ENCODE data around the gene APOBR. TPM values are rescaled to one million over a fixed set of nuclear protein-coding genes. Genes with fewer than 3 reads are reported as not detected.

APOBR gene
- total and polyA plus RNA-seq, 9 of the 15 experiments (the other 6 are each of a cell fraction or from before 2014, with no cell fraction given) = 0.08 to 6.1 (median 2.8) TPM; not detected in 1

DNA sequence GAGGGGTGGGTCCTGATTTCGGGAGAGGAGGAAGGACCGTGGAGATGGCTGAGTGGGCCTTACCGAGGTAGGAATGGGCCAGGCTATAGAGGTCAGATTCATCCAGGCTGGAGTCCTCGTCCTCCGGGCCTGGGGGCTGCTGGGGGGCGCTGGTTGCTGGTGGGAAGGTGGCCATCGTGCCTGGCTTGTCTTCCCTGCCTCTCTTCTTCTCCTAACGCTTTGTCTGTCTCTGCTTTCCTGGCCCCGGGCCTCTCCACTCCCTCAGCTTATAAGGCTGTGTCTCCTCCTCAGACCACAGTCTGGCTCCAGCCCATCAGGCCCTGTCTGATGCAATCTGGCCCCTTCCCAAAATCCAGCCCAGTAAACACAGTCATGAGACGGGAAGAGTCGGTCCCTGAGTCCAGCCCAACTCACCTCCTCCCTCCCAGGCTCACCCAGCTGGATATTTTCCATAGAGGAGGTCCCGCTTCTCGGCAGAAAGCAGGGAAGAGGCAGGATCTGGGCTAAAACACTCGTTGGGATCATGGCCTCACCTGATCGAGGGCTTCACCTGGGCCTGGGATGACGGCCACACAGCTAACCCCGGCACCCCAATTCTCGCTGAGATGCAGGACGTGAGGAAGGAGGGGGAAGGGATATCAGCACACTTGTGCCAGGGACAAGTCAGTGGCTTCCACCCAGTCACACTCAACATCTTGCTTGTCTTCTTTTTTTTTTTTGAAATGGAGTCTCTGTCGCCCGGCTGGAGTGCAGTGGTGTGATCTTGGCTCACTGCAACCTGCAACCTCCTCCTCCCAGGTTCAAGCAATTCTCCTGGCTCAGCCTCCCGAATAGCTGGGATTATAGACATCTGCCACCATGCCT, 44.5 kb downstream of the APOBR start, which contains the start of gene NUPR1 (continued):
- TF ChIP-seq, protein P1, sequence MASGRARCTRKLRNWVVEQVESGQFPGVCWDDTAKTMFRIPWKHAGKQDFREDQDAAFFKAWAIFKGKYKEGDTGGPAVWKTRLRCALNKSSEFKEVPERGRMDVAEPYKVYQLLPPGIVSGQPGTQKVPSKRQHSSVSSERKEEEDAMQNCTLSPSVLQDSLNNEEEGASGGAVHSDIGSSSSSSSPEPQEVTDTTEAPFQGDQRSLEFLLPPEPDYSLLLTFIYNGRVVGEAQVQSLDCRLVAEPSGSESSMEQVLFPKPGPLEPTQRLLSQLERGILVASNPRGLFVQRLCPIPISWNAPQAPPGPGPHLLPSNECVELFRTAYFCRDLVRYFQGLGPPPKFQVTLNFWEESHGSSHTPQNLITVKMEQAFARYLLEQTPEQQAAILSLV (tag; IDR thresholded peaks at IDR 0.05) = 0 out of 2 replicates have a peak, but pooled peaks have one; percentile 41
- TF ChIP-seq, protein P2, sequence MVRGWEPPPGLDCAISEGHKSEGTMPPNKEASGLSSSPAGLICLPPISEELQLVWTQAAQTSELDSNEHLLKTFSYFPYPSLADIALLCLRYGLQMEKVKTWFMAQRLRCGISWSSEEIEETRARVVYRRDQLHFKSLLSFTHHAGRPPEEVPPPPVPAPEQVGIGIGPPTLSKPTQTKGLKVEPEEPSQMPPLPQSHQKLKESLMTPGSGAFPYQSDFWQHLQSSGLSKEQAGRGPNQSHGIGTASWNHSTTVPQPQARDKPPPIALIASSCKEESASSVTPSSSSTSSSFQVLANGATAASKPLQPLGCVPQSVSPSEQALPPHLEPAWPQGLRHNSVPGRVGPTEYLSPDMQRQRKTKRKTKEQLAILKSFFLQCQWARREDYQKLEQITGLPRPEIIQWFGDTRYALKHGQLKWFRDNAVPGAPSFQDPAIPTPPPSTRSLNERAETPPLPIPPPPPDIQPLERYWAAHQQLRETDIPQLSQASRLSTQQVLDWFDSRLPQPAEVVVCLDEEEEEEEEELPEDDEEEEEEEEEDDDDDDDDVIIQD (CRISPR knock-in tag; IDR thresholded peaks at IDR 0.05) = no peak
- TF ChIP-seq ZNF212 (CRISPR knock-in tag; IDR thresholded peaks at IDR 0.05) (no peak), ZBED1 (IDR thresholded peaks at IDR 0.05) (no peak), ZNF324 (CRISPR knock-in tag; IDR thresholded peaks at IDR 0.05) (no peak), SAFB (IDR thresholded peaks at IDR 0.05; ENCODE audit: borderline replicate concordance, low read depth, low read length) (no peak), RBM15 (IDR thresholded peaks at IDR 0.05; ENCODE audit: insufficient read depth, low read length) (no peak), NFIC (IDR thresholded peaks at IDR 0.05) (no peak), CBX1 (IDR thresholded peaks at IDR 0.05; ENCODE audit: low read depth) (no peak), TAF1 (IDR thresholded peaks at IDR 0.05; ENCODE audit: control insufficient read depth, extremely low read depth, insufficient read depth, low read length, severe bottlenecking) (no peak), BACH1 (tag; IDR thresholded peaks at IDR 0.05) (peak; percentile 25; the same call in 1 of the 2 replicates), PTBP1 (IDR thresholded peaks at IDR 0.05; ENCODE audit: low read depth, low read length) (no peak), L3MBTL2 (IDR thresholded peaks at IDR 0.05) (peak; percentile 69), NFIX (CRISPR knock-in tag; IDR thresholded peaks at IDR 0.05; ENCODE audit: low read depth) (no peak), MCM3 (IDR thresholded peaks at IDR 0.05) (no peak), SMAD2 (IDR thresholded peaks at IDR 0.05; ENCODE audit: low read depth, low read length) (no peak)
- TF ChIP-seq, protein P3, sequence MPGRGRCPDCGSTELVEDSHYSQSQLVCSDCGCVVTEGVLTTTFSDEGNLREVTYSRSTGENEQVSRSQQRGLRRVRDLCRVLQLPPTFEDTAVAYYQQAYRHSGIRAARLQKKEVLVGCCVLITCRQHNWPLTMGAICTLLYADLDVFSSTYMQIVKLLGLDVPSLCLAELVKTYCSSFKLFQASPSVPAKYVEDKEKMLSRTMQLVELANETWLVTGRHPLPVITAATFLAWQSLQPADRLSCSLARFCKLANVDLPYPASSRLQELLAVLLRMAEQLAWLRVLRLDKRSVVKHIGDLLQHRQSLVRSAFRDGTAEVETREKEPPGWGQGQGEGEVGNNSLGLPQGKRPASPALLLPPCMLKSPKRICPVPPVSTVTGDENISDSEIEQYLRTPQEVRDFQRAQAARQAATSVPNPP (IDR thresholded peaks at IDR 0.05; ENCODE audit: borderline replicate concordance, insufficient read depth, insufficient read length) = no peak
- TF ChIP-seq, protein P4, sequence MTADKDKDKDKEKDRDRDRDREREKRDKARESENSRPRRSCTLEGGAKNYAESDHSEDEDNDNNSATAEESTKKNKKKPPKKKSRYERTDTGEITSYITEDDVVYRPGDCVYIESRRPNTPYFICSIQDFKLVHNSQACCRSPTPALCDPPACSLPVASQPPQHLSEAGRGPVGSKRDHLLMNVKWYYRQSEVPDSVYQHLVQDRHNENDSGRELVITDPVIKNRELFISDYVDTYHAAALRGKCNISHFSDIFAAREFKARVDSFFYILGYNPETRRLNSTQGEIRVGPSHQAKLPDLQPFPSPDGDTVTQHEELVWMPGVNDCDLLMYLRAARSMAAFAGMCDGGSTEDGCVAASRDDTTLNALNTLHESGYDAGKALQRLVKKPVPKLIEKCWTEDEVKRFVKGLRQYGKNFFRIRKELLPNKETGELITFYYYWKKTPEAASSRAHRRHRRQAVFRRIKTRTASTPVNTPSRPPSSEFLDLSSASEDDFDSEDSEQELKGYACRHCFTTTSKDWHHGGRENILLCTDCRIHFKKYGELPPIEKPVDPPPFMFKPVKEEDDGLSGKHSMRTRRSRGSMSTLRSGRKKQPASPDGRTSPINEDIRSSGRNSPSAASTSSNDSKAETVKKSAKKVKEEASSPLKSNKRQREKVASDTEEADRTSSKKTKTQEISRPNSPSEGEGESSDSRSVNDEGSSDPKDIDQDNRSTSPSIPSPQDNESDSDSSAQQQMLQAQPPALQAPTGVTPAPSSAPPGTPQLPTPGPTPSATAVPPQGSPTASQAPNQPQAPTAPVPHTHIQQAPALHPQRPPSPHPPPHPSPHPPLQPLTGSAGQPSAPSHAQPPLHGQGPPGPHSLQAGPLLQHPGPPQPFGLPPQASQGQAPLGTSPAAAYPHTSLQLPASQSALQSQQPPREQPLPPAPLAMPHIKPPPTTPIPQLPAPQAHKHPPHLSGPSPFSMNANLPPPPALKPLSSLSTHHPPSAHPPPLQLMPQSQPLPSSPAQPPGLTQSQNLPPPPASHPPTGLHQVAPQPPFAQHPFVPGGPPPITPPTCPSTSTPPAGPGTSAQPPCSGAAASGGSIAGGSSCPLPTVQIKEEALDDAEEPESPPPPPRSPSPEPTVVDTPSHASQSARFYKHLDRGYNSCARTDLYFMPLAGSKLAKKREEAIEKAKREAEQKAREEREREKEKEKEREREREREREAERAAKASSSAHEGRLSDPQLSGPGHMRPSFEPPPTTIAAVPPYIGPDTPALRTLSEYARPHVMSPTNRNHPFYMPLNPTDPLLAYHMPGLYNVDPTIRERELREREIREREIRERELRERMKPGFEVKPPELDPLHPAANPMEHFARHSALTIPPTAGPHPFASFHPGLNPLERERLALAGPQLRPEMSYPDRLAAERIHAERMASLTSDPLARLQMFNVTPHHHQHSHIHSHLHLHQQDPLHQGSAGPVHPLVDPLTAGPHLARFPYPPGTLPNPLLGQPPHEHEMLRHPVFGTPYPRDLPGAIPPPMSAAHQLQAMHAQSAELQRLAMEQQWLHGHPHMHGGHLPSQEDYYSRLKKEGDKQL (CRISPR knock-in tag; IDR thresholded peaks at IDR 0.05; ENCODE audit: borderline replicate concordance) = no peak
- TF ChIP-seq, protein P5, sequence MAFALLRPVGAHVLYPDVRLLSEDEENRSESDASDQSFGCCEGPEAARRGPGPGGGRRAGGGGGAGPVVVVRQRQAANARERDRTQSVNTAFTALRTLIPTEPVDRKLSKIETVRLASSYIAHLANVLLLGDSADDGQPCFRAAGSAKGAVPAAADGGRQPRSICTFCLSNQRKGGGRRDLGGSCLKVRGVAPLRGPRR (CRISPR knock-in tag; IDR thresholded peaks at IDR 0.05) = peak; percentile 91
